ENCODE results near the gene CCDC150. TPM values are rescaled to one million over a fixed set of nuclear protein-coding genes. Genes with fewer than 3 reads are reported as not detected.
A peak's percentile ranks its signal among the peaks of the same experiment; 100 is the strongest.

Gene CCDC150
- total and polyA plus RNA-seq, 9 of the 15 experiments (the other 6 are each of a cell fraction or from before 2014, with no cell fraction given), result 4.4 to 23.1 (median 11.3) TPM

GRCh38 chr2:196639180-196640030, at the start of gene CCDC150 (continued):
- TF ChIP-seq ERF (CRISPR knock-in tag; IDR thresholded peaks at IDR 0.05) (no peak), HINFP (tag; conservative IDR thresholded peaks at IDR 0.05; ENCODE audit: low read depth) (no peak), POU5F1 (IDR thresholded peaks at IDR 0.05; ENCODE audit: borderline replicate concordance, low read depth, low read length, partially characterized antibody) (no peak), ETS2 (tag; IDR thresholded peaks at IDR 0.05; ENCODE audit: borderline replicate concordance, poor library complexity, severe bottlenecking) (no peak), THRB (CRISPR knock-in tag; conservative IDR thresholded peaks at IDR 0.05) (no peak), NKRF (IDR thresholded peaks at IDR 0.05; ENCODE audit: borderline replicate concordance) (peak; percentile 32; the same call in 1 of the 2 replicates), ZNF407 (IDR thresholded peaks at IDR 0.05; ENCODE audit: low read depth) (peak; percentile 81), SMARCE1 (IDR thresholded peaks at IDR 0.05) (no peak), HMG20A (CRISPR knock-in tag; conservative IDR thresholded peaks at IDR 0.05) (no peak), RAD21 (CRISPR knock-in tag; conservative IDR thresholded peaks at IDR 0.05 in 1 of 2, IDR thresholded peaks at IDR 0.05 in 1 of 2) (no peak; a peak in 1 of 4 replicates), NFXL1 (CRISPR knock-in tag; IDR thresholded peaks at IDR 0.05) (no peak), MTA1 (IDR thresholded peaks at IDR 0.05; ENCODE audit: borderline replicate concordance) (peak; percentile 94)

All from K562 (cell line).